GM19193 (cell line): Measurements from ENCODE around the gene JMJD1C.

Experiments used
- POLR2A ChIP-seq: IDR thresholded peaks from 4 replicates; pipeline ENCODE4 v1.6.1; 2011; ENCODE audit not compliant: insufficient read depth, insufficient read length; ENCODE audit errors: extremely low read depth

Gene JMJD1C

GRCh38 chr10:63430091-63430998 is 35.4 kb downstream of the JMJD1C start:
- no peak for TF ChIP-seq POLR2A

GRCh38 chr10:63429281-63429680 is 36.5 kb downstream of the JMJD1C start:
- no peak for TF ChIP-seq POLR2A

DNA sequence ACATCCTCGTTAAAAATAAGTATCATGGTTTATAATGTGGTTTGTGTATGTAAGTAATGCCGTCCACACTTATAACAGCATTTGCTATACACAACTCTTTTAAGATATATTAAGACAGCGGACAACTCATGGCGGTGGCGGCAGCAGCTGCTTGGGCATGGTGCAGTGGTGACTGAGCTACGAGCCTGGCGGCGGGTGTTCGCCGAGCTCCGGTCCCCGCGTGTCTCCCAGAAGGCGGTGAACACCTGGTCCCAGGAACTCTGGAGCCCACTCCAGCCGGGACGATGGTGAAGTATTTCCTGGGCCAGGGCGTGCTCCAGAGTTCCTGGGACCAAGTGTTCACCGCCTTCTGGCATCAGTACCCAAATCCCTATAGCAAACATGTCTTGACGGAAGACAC is 38.8 kb downstream of the JMJD1C start:
- no peak for TF ChIP-seq POLR2A

- TF ChIP-seq POLR2A: no peak
Observed at GRCh38 chr10:63425512-63425911, 40.3 kb downstream of the JMJD1C start.

DNA sequence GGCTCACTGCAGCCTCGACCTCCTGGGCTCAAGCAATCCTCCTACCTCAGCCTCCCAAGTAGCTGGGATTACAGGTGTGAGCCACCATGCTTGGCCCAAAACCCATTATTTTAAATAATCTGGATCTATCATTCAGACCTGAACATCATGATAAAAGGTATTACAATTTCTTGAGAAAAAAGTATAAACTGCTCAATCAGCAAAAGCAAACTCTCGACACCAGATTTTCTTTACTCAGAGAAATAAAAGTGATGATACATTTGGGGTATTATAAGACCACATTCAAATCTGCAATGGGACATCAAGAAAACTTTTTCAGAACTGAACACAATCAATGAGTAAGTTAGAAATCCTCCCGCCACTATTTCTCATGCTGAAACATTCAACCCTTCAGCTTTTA is 41.2 kb downstream of the JMJD1C start:
- TF ChIP-seq POLR2A: no peak

DNA sequence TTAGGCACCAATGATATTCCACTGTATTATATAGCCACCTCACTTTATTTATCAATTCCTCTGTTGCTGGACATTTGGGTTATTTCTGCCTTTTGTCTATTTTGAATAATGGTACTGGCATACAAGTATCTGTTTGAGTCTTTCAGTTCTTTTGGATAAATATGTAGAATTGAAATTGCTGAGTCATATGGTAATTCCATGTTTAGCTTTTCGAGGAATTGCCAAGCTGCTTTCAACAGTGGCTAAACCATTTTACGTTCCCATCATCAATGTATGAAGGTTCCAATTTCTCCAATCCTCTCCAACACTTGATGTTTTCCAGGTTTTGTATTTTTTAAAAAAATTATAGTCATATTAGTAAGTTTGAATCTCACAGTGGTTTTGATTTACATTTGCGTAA is 42.3 kb downstream of the JMJD1C start:
- TF ChIP-seq POLR2A: no peak

- TF ChIP-seq POLR2A: no peak
Observed at GRCh38 chr10:63421591-63421990, 44.2 kb downstream of the JMJD1C start.

- TF ChIP-seq POLR2A: no peak
Observed at GRCh38 chr10:63416376-63416775, 49.4 kb downstream of the JMJD1C start.

- TF ChIP-seq POLR2A: no peak
Observed at GRCh38 chr10:63415640-63416244, 50.0 kb downstream of the JMJD1C start.

- TF ChIP-seq POLR2A: no peak
Observed at GRCh38 chr10:63414481-63415260, 51.1 kb downstream of the JMJD1C start.

GRCh38 chr10:63413429-63413828 is 52.3 kb downstream of the JMJD1C start:
- TF ChIP-seq POLR2A: no peak

- no peak for TF ChIP-seq POLR2A
Observed at GRCh38 chr10:63412304-63412703, 53.5 kb downstream of the JMJD1C start.

GRCh38 chr10:63410633-63411032 is 55.1 kb downstream of the JMJD1C start:
- TF ChIP-seq POLR2A: no peak

DNA sequence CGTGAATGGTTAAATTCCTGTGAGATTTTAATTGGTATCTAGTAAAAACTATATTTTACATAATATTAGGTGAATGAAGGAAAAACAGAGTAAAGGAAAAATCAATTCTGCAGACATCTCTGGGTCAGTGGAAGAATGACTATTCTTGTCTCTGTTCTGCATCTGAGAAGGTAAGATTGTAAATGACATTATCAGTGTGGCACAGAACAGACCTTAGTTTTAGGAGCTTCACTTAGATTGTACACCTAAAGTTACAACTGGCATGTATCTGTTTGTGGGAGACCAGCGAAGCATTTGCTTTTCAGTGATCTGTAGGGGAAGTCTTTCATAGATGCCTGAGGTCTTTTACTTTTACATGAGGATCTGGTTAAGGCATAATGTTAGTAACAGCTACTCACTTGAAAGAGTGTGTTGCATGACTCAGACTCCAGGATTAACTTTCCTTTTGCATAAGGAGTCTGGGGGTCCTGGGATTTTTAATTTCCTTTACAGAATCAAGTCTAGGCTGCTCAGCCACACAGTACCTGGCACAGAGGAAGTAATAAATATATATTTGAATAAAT is 56.2 kb downstream of the JMJD1C start:
- TF ChIP-seq POLR2A: no peak

DNA sequence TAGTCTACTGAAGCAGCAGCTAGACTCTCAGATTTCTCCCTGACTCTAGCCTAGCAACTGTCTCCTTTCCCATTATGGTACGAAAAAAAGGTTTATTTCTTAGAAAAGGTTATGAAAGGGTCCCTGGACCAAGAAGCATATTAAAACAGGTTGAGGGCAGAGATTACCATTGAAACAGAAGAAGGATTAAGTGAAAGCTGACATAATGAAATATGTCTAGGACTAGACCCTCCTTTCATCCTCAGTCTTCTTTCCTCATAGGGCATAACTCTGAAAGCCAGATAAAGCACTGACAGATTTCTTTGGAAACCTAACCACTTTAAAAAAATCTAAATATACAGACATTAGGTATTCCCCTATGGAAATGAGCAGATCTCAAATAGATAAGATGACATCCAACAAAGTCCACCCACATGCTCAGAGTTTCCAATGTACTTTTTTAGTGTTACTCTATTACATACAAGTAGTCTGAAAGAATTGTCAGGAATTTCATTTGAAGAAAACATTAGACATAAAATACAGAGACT is 58.6 kb downstream of the JMJD1C start:
- TF ChIP-seq POLR2A: no peak

GRCh38 chr10:63396133-63396761 is 69.5 kb downstream of the JMJD1C start:
- no peak for TF ChIP-seq POLR2A
